Peyer's patch (tissue), 4 donors: ENCODE measurements around the gene OCA2.

Experiments
- CTCF ChIP-seq, 6 experiments: fragments of 450-650 bp in 4 of 6; fragments of 200-600 bp in 2 of 6; sonication (generic) in 1 of 6; IDR thresholded peaks; one replicate each; pipeline ENCODE4 v1.5.1; 2017 to 2019; ENCODE audit warnings: antibody characterized with exemption in 6 of 6, mild to moderate bottlenecking in 3 of 6, moderate library complexity in 1 of 6
- POLR2A ChIP-seq, 2 donors: fragments of 450-650 bp; IDR thresholded peaks; one replicate each; pipeline ENCODE4 v1.5.1; 2017; ENCODE audit warnings: antibody characterized with exemption in 2 of 2, mild to moderate bottlenecking in 2 of 2, moderate library complexity in 2 of 2

GRCh38 chr15:27784107-27784506 is 315.0 kb downstream of the OCA2 start:
- TF ChIP-seq CTCF (IDR thresholded peaks at IDR 0.05), result no peak
- no peak for TF ChIP-seq POLR2A (IDR thresholded peaks at IDR 0.05)
